PFSK-1 (cell line): ENCODE results near the gene KIF2C.

Source experiments
- FOXP2 ChIP-seq: optimal IDR thresholded peaks from 2 replicates; pipeline ENCODE3; 2011; ENCODE audit warnings: borderline replicate concordance, control low read depth, inconsistent platforms; ENCODE audit not compliant: insufficient read depth; ENCODE audit errors: extremely low read length, extremely low read depth
- POLR2AphosphoS5 ChIP-seq: IDR thresholded peaks from 2 replicates; pipeline ENCODE4 v1.6.1; 2012; ENCODE audit warnings: low read depth, mild to moderate bottlenecking, control low read depth, low read length, moderate library complexity
- REST ChIP-seq, 2 experiments: IDR thresholded peaks; 2 replicates each; pipeline versions ENCODE4 v1.6.1 to v1.8.0; 2011 to 2012; ENCODE audit warnings: low read depth in 2 of 2, low read length in 2 of 2, control low read depth in 1 of 2, inconsistent platforms in 1 of 2, mild to moderate bottlenecking in 1 of 2, moderate library complexity in 1 of 2; ENCODE audit not compliant: insufficient read depth in 1 of 2
- SIN3A ChIP-seq: IDR thresholded peaks from 2 replicates; pipeline ENCODE4 v1.6.1; 2012; ENCODE audit warnings: mild to moderate bottlenecking, low read length, moderate library complexity, borderline replicate concordance; ENCODE audit not compliant: insufficient read depth
- TAF1 ChIP-seq: IDR thresholded peaks from 2 replicates; pipeline ENCODE4 v1.6.1; 2012; ENCODE audit warnings: low read length, control low read depth, borderline replicate concordance; ENCODE audit not compliant: insufficient read depth

KIF2C gene

GRCh38 chr1:44747878-44748277 is 8.2 kb downstream of the KIF2C start:
- TF ChIP-seq TAF1 (no peak), REST (IDR thresholded peaks at IDR 0.05; ENCODE audit: insufficient read depth in 1 of 2, low read depth in 2 of 2, low read length in 2 of 2) (no peak), POLR2AphosphoS5 (no peak), FOXP2 (no peak), SIN3A (no peak)

- TF ChIP-seq TAF1: no peak
- TF ChIP-seq SIN3A: no peak
- no peak for TF ChIP-seq POLR2AphosphoS5
- TF ChIP-seq FOXP2: no peak
- no peak for TF ChIP-seq REST (IDR thresholded peaks at IDR 0.05; ENCODE audit: insufficient read depth in 1 of 2, low read depth in 2 of 2, low read length in 2 of 2)
Measured at GRCh38 chr1:44757420-44757819, 17.8 kb downstream of the KIF2C start.

- no peak for TF ChIP-seq REST (IDR thresholded peaks at IDR 0.05; ENCODE audit: insufficient read depth in 1 of 2, low read depth in 2 of 2, low read length in 2 of 2)
- no peak for TF ChIP-seq POLR2AphosphoS5
- no peak for TF ChIP-seq FOXP2
- TF ChIP-seq TAF1: no peak
Measured at GRCh38 chr1:44759077-44759476, 19.4 kb downstream of the KIF2C start.

GRCh38 chr1:44760876-44761275 is 21.2 kb downstream of the KIF2C start:
- no peak for TF ChIP-seq POLR2AphosphoS5
- TF ChIP-seq SIN3A: no peak
- TF ChIP-seq TAF1: no peak
- TF ChIP-seq REST (IDR thresholded peaks at IDR 0.05; ENCODE audit: insufficient read depth in 1 of 2, low read depth in 2 of 2, low read length in 2 of 2): no peak
- TF ChIP-seq FOXP2: no peak
